Measurements from ENCODE around the gene GAK.

Gene GAK

DNA sequence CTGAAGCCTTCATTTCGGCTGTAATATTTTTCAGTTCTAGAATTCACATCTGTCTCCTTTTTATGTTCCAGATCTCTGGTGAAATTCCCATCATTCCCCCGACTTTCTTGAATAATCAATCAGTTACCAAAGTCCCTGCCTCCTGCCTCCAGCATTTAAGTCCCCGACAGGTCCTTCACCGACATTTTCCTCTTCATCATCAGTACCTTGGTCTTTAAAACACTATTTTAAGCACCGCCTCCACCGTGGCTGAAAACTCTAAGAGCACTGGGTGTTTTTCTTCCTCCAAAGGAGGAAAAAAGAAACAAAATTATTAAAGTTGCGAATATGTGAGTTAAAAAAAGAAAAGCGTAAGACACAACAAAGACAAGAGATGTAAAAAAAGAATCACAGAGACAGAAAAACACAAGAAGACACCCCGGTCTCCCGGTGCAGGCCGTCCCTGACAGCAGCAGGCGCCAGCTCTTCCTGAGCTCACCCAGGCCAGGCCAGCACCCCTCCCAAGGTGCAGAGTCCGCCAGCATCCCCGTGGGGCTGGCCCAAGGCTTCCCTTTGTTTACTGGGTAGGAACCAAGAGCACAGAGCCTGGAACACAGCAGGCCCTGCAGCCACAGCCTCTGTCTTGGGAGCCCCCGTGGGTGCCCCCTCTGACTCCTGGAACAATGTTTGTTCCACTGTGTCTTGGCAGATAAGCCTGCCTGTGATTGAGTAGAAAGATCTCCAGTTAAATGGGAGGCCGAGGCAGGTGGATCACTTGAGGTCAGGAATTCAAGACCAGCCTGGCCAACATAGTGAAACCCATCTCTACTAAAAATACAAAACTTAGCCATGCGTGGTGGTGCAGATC is 56.9 kb downstream of the GAK start:
- DNase-seq (ENCODE audit: extremely low read depth in 1 of 2, low read depth in 1 of 2) = no peak

DNA sequence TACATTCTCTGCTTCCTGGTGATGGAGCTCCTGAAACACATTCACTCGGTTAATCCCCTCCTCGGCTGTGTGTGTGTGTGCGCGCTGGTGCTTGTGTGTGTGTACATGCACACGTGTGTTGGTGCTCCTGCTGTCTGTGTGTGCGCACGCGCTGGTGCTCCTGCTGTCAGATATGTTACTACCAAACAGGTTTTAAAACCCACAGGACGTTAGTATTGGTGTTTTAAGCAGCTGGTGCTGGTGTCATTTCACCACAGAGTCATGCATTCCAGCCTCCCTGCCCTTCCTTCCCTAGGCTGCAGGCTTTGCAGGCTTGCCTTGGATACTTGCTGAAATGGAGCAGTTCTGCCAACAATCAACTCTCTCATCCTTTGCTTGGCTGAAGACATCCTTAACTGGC is 58.1 kb downstream of the GAK start:
- no peak for DNase-seq (ENCODE audit: extremely low read depth in 1 of 2, low read depth in 1 of 2)

DNA sequence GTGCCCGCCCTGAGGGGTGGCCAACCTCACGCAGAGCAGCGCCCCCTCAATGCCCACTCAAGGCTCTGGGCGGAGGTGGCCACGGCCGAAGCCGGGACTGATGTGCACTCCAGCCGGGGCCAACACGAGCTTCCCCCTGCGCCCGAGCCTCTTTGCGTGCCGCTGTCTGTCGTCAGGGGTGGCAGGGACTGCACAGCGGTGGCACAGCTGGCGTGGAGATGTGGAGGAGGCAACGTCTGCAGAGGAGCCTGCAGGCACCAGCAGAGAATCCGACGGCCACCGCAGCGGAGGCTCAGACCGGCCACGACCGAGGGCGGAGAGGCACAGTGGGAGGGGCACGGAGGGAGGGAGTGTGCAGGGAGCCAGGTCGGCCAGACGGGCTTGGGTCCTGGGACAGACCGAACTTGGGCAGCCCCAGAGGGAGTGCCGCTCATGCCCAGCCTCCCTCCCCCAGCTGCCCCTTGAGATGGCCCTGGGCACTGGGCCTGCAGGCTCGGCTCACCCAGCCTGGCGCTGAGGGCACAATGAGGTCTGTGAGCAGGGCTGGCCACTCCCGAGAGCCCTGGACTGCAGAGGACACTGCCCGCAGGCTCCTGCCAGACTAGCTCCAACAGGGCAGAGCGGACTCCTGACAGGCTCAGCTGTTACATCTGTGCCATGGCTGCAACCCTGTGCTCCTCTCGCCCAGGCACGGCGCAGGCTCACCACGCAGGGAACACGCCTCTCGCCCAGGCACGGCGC is 59.7 kb downstream of the GAK start:
- DNase-seq (ENCODE audit: extremely low read depth in 1 of 2, low read depth in 1 of 2) = no peak

DNA sequence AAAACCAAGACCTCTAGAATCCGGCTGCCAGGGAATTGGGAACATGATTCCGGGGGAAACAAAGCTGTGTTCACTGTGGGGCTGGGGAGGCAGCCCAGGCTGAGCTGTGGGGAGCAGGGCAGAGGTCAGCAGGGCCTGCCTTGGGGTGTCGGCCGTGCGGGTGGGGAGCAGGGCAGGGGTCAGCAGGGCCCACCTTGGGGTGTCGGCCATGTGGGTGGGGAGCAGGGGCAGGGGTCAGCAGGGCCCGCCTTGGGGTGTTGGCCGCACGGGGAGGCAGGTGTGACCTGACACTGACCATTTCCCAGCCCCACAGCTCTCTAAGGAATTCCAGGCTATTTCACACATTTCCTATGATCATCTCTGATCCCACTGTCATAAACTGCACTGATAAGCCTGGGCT is 60.6 kb downstream of the GAK start:
- DNase-seq (ENCODE audit: extremely low read depth in 1 of 2, low read depth in 1 of 2) = no peak

DNA sequence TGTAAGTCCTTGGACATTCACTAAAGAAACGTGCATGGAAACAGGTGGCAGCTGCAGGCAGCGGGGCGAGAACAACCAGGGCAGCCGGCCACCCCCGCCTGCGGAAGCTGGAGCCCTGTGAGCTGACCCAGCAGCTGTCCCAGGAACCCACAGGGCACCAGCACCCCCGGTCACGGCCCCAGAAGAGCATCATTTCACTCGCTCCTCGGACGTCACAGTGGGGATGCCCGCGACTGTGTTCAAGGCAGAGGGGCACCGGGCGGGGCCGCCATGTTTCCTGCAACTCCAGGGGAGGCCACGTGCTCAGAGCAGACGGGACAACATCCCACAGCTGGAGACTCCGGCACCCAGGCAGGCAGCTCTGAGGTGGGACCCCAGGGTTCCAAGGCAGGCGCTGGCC is 61.2 kb downstream of the GAK start:
- DNase-seq (ENCODE audit: extremely low read depth in 1 of 2, low read depth in 1 of 2) = no peak

DNA sequence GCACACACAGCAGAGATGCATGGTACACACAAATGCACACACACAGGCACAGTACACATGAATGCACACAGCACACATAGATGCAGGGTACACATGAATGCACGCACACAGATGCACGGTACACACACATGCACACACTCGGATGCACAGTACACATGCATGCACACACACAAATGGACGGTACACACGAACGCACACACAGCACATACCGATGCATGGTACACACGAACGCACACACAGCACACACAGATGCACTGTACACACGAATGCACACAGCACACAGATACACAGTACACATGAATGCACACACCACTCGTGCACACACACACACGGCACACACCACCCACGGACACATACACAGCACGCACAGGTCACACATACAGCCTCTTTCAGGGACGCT is 62.3 kb downstream of the GAK start:
- DNase-seq (ENCODE audit: extremely low read depth in 1 of 2, low read depth in 1 of 2) = no peak

DNA sequence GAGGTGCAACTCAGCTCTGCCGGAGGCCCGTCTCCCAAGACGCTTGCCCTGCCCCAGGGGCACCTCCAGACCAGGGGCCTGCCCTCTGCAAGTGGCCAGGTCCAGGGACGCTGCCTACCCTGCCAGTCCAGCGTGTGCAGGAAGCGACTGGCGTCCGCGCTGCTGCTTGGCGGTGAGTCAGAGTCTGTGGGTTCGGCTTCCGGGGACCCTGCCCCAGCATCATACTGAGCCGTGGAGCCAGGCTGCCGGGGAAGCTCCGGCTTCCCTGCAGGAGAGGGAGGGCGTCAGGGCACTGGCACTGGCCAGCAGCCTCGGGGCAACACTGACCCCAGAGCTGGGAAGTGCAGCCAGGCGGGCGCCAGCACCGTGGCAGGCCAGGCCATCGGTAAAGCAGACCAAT is 63.7 kb downstream of the GAK start:
- no peak for DNase-seq (ENCODE audit: extremely low read depth in 1 of 2, low read depth in 1 of 2)

DNA sequence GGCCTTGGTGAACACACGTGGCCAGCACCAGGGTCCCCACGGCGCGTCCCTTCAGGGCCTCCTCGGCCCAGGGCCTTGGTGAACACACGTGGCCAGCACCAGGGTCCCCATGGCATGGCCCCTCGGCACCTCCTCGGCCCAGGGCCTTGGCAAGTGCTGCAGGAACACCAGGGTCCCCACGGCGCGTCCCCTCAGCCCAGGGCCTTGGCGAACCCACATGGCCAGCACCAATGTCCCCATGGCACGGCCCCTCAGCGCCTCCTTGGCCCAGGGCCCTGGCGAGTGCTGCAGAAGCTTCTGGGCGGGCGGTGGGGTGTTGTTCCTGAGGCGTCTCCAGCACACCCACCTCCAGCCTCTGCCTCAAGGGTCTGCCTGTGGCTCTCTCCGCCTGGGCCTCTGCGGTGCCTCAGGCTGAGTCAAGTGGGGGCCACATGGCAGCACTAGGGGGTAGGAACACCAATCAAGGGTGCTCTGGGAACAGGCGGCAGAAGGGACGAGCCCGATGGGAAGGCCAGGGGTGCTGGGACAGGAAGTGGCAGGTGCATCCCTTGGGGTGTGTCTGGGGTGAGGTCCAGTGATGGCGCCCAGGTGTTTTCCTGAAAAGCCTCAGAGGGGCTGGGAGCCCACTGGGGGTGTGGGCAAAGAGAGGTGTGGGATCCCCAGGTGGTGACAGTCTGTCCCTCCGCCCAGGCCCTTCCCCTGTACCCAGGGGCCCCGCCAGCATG is 64.4 kb downstream of the GAK start:
- no peak for DNase-seq (ENCODE audit: extremely low read depth in 1 of 2, low read depth in 1 of 2)

DNA sequence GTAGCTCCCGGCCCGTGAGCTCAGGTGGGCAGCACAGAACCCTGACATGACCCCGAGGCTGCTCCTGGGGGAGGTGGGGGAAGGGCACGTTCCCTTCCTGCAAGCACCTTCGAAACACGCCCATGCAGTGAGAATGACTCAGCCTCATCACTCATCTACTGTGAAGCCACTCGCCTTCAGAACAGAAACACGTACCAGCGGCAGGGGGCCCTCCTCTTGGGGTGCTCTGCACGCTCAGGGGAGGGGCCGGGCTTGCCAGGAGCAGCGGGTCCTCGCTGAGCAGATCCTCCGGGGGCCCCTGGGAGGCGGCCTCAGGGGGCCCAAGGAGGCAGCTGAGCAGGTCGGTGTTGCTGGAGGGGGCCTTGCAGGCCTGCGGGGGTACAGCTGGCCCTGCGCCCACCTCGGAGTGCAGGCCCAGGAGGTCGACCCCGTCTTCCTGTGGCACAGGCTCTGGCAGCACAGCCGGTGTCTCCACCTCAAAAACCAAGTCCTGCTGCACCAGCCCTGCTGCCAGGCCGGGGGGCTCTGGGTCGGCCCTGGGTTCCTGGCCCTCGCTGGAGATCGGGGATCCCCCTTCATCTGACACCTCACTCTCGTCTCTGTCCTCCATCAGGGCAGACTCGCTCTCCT is 65.2 kb downstream of the GAK start:
- DNase-seq (ENCODE audit: extremely low read depth in 1 of 2, low read depth in 1 of 2) = peak in 1 of 2 donors; percentile 40

DNA sequence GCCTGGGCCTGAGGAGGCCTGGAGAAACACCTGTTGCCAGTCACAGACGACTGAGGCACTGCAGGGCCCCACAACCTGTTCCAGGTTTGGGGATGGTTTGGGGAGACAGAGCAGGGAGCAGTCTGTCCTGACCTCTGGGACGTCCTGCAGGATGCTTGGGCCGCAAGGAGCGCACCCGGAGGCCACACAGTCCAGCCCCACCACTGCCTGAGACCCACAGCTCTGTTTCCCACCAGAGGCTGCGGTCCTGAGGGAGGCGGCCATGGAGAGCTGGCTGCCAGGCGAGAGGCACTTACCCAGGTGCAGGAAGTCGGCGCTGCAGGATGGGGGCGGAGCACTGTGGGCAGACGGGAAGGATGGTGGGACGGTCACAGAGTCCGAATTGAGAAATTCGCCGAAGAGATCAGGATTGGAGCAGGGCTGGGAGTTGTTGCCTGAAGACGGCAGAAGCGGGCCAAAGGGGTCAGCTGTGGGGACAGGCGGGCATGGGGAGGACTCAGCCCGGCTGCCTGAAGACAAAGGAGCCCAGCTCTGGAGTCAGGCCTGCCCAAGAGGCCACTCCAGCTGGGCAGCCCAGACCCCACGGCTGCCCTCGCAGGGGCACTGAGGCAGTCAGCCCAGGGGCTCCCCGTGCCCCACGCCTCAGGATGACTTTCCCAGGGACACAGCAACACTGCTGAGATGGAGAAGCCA is 65.9 kb downstream of the GAK start:
- no peak for DNase-seq (ENCODE audit: extremely low read depth in 1 of 2, low read depth in 1 of 2)

DNA sequence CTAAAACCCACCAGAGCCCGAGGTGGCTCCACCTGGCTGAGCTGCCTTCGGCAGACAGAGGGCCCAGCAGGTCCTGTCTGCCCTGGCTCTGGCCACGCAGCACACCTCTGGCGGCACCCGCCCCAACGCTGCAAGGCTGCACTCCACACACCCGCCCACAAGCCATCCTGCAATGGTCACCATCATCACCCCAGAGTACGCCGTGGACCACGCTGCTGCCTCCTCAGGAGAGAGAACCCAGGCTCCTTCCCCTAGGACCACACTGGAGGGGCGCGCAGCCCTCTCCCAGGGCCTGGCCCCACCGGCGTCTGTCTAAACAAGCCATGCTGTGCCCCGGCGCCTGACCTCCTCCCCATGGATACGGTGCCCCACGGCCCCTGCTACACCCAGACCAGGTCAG is 66.5 kb downstream of the GAK start:
- no peak for DNase-seq (ENCODE audit: extremely low read depth in 1 of 2, low read depth in 1 of 2)

DNA sequence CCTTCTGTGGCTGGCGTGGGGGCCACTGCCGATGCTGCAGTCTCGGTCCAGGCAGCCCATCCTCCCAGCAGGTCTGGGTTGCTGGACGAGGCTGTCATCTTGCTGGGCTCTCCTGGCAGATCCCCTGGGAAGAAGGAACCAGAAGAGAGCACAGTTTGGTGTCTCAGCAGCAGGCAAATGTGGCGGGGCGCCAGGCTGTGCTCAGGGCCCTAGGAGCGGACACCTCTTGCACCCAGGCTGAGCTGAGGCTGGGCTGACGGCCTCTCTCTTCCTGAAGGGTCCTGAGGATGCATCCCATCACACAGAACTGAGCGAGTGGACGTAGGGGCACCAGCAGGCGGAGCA is 67.0 kb downstream of the GAK start:
- no peak for DNase-seq (ENCODE audit: extremely low read depth in 1 of 2, low read depth in 1 of 2)

DNA sequence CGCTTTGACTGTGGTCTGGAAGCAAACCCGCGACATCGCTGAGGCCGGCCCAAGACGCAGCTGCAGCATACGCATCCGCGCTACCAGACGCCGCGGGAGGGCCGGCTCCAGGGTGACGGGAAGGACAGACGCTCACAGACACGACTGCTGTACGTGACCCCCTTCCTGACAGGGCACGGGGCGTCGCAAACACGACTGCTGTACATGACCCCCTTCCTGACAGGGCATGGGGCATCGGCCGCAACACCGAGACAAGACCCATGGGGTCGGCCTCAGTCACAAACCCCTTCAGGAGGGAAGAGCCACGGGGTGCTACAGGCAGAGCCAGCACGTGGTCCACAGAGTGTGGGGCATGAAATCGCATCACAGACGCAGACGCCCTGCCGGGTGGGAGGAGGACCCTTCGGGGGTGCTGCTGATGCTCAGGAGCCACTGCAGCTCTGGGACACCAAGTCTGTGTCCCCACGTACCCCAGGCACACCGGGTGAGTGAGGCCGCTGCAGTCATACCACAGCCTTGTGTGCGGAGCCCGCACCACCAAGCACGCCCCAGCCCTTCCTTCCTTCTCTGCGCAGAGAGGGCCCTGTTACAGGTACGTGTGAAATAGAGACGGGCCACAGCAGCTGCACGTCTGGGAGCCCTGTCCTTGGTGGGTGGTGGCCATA is 67.5 kb downstream of the GAK start:
- no peak for DNase-seq (ENCODE audit: extremely low read depth in 1 of 2, low read depth in 1 of 2)

DNA sequence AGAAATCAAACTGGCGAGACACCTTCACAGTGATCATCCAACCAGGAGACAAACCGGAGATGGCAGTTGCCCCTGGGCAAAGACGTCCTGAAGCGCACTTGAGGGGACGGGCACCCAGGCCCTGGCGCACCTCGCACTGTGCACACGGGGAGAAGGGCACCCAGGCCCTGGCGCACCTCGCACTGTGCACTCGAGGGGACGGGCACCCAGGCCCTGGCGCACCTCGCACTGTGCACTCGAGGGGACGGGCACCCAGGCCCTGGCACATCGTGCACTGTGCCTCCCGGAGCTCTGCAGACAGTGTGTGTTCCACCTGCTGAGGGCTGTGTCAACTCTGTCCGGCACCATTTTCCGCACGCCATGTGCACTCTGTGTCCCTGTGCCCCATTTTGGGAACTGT is 71.6 kb downstream of the GAK start:
- no peak for DNase-seq (ENCODE audit: extremely low read depth in 1 of 2, low read depth in 1 of 2)

DNA sequence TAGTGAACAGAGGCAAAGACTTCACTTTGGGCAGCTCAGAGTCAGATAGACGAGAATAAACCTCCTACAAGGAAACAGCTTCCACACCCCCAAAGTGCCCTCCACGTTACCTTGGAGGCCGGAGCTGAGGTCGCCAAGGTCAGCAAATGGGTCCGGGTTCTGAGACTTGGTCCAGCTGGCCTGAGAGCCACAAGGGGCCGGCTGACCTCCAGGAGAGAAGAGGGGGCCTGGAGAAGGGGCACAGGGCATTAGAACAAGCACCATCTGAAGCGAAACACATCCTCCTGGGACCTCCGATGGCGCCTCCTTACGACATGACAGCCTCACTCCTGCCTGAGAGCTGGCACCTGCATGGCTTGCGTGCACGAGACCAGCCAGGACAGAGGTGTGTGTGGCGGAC is 72.6 kb downstream of the GAK start:
- DNase-seq (ENCODE audit: extremely low read depth in 1 of 2, low read depth in 1 of 2) = no peak

DNA sequence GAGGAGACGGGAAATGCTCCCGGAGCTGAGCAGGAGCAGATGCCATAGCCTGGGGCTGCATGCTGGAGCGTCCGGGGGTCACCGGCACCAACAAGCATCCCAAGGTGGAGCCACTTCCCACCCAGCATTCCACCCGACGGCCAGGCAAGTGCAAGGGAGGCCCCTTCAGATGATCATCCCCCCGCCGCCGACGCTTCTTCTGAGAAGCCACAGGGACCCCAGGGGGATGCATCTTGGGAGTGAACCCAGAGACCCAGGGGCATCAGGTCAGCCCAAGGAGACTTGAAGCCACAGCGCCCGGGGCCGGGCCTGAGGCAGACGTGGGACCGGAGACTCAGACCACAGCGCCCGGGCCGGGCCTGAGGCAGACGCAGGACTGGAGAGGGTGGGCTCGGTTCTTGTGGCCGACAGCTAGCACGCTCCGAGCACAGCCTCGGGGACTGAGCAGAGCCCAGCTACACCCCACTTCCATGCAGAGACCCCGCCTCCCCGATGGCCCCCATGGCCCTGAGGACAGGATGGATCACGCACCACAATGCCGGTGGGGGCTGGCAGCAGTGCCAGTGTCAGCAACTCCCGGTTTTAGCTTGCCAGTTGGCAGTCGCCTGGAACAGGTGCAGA is 73.2 kb downstream of the GAK start:
- DNase-seq (ENCODE audit: extremely low read depth in 1 of 2, low read depth in 1 of 2) = no peak

DNA sequence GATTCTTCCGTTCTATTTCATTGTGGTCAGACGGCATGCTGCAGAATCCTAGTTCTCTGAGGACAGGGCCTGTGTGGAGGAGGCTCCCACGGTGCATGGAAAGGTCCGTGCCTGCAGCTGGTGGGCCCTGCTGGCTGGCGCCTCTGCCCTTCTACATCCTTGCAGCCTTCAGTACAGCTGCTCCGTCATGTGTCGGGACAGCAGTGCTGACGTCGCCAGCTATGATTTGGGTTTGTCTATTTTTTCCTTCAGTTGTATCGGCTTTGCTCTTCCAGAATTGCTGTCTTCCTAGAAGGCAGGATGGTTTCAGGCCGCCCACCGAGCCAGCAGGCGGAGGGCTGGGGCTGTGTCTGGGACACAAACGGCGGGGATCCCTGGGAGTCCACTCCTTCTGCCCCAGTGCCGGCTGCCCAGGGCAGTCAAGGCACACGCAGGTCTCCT is 74.1 kb downstream of the GAK start:
- DNase-seq (ENCODE audit: extremely low read depth in 1 of 2, low read depth in 1 of 2) = no peak

DNA sequence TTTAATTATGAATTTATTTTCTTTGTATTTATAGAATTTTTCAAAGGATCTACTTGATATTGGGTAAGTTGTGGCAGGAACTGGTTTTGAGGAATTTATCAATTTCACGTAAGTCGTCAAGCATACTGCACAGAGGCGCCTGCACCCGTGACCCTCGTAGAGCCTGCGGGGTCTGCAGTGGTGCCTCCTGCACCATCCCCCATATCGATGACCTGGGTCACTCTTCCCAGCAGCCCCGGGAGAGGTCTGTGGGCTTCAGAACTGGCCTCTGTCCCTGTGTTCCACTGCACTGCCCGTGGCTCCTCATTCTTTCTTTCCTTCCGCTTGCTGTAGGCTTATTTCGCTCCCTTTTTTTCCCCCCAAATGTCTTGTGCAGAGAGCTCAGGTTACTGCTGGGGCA is 74.7 kb downstream of the GAK start:
- DNase-seq (ENCODE audit: extremely low read depth in 1 of 2, low read depth in 1 of 2) = no peak

DNA sequence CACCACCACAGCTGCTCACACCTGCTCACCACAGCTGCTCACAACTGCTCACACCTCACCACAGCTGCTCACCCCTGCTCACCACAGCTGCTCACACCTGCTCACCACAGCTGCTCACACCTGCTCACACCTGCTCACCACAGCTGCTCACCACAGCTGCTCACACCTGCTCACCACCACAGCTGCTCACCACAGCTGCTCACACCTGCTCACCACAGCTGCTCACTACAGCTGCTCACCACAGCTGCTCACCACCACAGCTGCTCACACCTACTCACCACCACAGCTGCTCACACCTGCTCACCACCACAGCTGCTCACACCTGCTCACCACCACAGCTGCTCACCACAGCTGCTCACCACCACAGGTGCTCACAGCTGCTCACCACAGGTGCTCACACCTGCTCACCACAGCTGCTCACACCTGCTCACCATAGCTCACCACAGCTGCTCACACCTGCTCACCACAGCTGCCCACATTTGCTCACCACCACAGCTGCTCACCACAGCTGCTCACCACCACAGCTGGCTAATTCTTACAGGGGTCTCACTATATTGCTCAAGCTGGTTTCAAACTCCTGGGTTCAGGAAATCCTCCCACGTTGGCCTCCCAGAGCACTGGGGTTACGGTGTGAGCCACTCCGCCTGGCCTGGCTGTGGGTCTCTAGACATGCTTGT is 75.8 kb downstream of the GAK start:
- DNase-seq (ENCODE audit: extremely low read depth in 1 of 2, low read depth in 1 of 2) = no peak

Data from stimulated activated CD8-positive, alpha-beta memory T cell treated with anti-CD3 and anti-CD28 coated beads, Interleukin-7, amount 100 ng/mL, for 48 hours (primary cell).